ENCODE results near the gene TANK.
"Not testable (repeated sequence)": the region's sequence is repeated elsewhere in the genome, so short reads cannot be mapped to it uniquely, and the experiment has no call there.

Gene TANK

GRCh38 chr2:161160226-161161073, at the start of gene TANK:
TANK (plus strand) TSS chr2:161160428; CDS start chr2:161179663, 19,235 bp downstream.
- peak; percentile 96 for DNase-seq

- DNase-seq = peak; percentile 21
Observed at GRCh38 chr2:161111531-161111930, 48.7 kb upstream of the TANK start.

DNA sequence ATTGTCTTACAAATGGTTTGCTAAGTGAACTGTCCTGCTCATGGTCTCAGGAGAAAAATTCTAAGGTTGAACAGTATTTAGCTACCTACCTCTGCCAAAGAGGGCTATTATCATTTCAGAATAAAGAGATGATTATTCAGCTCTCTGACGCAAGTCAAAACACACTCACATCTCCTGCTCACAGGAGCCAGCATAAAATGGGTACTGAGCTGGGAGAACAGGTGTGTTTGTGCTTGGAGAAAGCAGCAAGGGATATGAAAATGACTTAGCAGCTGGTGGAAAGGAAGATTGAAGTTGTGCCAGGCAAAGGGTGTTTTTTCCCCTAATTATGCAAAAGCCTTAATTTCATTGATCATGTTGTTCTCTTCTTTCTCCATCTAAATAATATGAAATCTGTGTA, 47.3 kb upstream of the TANK start:
- DNase-seq = peak; percentile 79

DNA sequence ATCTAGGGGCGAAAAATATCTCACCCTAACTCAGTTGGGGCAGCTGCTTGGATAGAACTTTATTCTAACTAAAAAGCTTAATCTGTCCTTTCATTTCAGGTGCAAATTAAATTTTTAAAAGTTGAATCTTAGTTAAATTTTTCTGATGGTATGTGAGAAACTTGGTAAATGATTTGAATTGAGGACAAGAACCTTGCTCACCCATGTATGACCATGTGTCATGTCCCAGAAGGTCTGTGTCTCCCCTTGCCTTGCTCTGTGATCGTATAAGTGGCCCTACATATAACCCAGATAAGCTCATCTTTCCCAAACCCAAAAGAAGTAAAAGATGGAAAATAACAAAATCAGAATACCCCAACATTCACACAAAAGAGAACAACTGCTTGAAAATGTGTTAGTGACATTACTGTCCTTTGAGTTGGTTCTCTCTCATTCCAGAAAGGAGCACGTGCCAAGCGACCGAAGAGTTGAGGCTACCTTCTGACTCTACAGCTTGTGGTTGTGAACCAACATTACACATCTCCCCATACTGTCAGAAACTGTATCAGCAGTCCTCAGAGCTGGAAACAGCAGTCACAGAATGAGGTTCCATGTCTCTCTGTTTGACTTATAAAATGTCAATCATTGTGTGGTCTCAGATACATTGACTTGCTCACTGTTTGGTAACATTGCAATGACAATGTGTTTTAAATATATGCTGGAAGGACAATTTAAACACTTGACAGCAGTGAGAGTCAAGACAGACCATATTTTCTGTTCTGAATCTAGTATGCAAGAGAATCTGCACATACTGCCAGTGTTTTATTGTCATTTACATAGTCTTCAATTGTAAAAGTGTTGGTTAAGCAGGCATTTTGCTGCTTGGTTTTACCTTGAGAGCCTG, 46.3 kb upstream of the TANK start:
- DNase-seq = no peak

- DNase-seq = no peak
Observed at GRCh38 chr2:161115205-161115604, 45.0 kb upstream of the TANK start.

- no peak for DNase-seq
Observed at GRCh38 chr2:161115605-161116380, 44.4 kb upstream of the TANK start.

DNA sequence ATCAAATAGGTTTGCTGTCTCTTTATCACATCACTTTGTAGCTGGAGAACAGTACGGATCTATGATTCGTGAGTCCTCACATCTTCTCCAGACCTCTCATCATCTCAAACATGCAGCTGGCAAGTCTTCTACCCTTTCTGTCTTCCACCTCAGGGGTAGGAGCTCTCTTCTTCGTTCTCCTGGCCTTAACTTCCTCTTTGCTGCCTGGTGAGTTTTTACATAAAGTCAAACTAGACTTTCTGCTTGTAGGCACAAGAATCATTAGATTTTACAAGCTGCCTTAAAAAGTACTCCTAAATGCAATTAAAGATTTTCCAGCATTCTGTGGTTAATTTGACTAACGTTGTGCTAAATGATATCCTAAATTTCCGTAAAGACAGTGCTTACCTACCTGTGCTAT, 43.7 kb upstream of the TANK start:
- DNase-seq = no peak

DNA sequence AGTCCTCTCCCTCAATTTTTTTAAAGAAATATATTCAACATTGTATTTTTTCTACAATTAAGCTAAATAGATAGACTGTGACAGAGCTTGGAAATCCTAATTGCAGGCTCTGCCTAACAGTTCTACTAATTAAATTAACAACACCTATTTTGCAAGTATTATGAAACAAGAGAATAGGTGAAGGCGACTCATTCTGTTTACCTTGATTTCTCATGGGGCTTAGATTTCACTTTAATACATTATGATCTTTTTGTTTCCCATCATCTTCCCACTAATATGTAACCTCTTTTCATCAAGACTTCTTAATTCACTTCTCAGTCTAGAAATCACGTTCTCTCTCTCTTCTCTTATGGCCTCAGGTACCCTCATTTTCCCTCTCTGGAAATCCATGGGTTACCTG, 42.7 kb upstream of the TANK start:
- no peak for DNase-seq

GRCh38 chr2:161118722-161119121, 41.5 kb upstream of the TANK start:
- DNase-seq = no peak

DNA sequence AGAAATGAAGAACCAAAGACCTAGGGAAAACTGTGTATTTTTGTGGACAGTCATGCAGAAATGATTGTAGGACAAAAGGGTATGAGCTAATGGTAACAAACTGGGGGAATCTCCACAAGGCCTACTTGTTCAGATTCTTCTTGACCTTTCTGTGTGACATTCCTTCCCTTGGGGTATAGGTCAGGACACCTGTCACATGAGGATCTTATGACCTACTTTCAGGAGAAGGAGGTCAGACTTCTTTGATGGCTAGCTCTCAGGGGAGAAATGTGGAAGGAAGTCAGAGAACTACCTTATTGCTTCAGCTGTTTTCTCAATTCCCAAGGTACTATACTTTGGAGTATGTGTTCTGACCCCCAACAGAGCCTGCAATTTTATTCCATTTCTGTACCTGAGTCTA, 40.7 kb upstream of the TANK start:
- DNase-seq = no peak

DNA sequence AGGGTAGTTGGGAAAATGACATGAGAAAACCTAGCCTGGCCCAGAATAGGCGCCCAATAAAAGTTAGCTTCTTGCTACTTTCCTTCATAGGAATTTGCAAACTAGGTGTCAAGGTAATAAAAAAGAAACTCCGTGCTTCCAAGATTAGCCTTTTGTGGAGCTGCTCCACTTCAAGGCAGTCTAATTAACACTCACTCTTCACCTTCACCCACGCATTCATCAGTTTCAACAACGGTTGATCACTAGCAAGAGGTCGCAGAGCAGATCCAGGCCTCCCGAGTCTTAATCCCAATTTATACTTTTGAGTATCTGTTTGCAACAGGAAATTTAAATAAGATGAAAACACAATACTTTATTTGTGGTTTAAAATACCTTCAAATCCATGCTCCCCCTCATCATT, 39.5 kb upstream of the TANK start:
- DNase-seq = no peak

GRCh38 chr2:161121622-161122021, 38.6 kb upstream of the TANK start:
- no peak for DNase-seq

DNA sequence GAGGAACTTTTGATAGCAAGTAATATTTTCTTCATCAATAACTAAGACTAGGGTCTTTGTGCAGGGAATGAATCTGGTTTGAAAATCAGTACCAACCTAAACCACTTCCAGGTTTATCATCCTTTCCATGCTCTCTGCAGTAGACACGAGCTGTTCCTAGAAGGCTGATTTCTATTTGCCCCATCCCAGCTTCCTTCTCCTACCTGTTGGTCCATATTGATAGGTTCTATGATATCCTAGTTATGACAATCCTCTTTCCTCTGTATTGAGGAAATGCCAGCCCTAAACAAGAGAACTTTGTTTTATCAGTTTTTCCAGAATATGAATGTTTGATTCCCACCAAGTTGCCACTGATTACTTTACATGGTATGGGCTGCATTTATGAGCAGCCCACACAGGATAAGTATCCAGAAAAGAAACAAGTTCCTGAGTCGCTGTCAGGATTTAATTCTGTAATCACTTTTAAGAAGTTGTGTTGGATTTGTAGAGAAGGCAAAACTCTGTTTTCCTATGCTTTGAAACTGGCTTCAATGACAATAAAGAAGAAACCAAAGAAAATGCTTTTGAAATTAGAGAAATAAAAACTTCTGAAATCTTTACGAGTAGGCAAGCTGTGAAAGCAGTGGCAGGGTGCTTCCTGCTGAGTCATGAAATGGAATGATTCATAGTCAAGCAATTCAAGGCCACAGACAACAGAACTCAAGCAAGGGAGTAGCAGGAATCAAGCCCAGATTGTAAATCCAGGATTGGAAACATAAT, 37.3 kb upstream of the TANK start:
- DNase-seq = no peak

DNA sequence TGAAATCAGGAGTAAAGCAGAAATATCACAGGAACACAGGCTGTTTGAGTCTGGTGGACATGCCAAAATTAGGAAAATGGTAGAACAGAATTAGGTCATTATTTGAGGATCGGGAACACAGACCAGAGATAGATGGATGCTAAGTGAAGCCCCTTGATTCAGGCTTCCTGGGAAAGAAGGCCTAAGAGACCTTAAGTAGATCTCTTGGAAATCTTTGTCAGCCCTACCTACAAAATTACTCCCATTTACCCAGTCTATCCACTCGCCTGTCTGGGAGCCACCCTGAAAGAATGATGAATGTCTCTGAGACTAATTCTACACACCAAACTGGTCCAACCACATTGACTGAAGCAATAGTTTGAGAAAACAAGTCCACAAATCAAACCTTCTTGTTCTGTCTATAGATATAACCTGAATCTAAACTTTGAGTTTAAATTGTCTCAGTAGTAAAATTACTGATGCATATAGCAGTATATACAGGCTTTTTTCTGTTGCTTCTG, 36.6 kb upstream of the TANK start:
- DNase-seq = no peak

DNA sequence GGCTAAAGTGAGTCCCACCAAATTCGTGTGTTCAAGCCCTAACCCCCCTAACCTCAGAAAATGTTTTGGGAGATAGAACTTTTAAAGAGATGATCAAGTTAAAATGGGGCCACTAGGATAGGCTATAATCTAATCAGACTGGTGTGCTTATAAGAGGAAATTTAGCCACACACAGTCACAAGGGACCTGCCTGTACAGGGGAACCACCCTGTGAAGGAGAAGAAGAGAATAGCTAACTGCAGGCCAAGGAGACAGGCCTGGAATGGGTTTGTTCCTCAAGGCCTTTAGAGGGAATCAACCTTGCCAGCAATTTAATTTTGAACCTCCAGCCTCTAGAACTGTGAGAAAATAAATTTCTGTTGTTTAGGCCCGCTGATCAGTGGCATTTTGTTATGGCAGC, 36.0 kb upstream of the TANK start:
- no peak for DNase-seq

GRCh38 chr2:161128885-161129284, 31.3 kb upstream of the TANK start:
- DNase-seq = no peak

DNA sequence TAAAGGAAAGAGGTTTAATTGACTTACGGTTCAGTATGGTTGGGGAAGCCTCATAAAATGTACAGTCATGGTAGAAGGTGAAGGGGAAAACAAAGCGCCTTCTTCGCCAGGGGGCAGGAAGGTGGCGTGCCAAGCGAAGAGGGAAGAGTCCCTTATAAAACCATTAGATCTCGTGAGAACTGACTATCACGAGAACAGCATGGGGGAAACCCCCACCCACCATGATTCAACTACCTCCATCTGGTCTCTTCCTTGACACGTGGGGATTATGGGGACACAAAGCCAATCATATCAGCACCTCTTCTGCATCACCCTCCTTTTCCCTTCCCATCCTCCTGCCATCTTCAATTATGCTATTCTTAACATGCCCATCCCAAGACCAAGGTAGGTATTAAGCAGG, 29.9 kb upstream of the TANK start:
- no peak for DNase-seq

DNA sequence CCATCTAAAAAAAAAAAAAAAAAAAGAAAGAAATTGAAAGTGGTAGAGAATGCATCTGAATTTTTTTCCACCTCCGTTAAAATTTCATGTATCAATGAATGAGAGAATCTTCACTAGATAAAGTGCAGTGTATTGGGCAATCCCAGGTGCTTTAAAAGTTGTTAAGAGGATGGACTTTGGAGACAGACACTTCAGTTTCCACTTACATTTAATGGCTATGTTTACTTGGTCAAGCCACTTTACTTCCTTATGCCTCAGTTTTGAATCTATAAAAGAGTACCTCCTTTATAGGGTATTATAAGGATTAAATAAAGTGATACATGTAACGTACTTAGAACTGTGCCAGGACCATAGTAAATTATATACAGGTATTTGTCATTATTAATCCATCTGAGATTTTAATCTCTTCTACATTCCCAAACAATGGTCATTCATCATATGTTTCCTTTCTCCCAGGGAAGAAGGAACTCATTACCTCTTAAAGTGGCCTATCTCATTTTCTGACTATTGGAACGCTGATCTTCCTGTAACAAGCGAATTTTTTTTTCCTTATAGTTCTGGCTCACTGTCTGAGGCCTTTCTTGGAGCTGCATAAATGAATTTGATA, 29.1 kb upstream of the TANK start:
- DNase-seq = no peak

- no peak for DNase-seq
Observed at GRCh38 chr2:161131804-161132203, 28.4 kb upstream of the TANK start.

DNA sequence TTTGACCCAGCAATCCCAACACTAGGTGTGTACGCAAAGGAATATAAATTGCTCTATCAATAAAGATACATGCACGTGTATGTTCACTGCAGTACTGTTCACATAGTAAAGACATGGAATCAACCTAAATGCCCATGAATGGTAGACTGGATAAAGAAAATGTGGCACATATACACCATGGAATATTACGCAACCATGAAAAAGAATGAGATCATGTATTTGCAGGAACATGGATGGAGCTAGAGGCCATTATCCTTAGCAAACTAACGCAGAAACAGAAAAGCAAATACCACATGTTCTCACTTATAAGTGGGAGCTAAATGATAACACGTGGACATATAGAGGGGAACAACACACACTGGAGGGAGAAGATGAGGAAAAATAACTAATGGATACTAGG, 27.8 kb upstream of the TANK start:
- DNase-seq = not testable (repeated sequence)

DNA sequence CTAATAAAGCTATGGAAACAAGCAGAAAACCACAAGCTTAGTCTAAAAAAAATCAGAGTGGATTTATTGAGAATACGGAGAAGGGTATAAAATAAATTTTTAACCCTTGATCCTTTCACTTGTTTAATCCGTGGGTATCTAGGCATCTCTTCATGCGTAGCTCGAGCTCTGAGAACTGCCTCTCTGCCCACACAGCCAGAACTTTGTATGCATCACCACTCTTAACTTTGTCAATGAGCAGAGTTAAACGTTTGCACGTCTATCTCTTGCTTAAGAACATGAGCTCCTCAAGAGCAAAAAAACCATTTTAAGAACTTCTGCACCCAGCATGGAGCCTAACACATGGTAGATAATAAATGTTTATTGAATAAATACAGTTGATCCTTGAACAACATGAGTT, 26.9 kb upstream of the TANK start:
- DNase-seq = no peak

Data from NCI-H2171 treated with DMSO at 0.1 percent for 48 hours (cell line).